ENCODE results near the gene SPOCK2.
A peak's percentile ranks its signal among the peaks of the same experiment; 100 is the strongest.

Gene SPOCK2

GRCh38 chr10:72087392-72087968 is 871 bp downstream of the SPOCK2 start:
- DNase-seq (ENCODE audit: low spot score): peak; percentile 47

GRCh38 chr10:72086466-72087391 is 1.6 kb downstream of the SPOCK2 start:
- peak; percentile 69 for DNase-seq (ENCODE audit: low spot score)

GRCh38 chr10:72085864-72086465 is 2.4 kb downstream of the SPOCK2 start:
- DNase-seq (ENCODE audit: low spot score): no peak

- no peak for DNase-seq (ENCODE audit: low spot score)
Observed at GRCh38 chr10:72085166-72085565, 3.2 kb downstream of the SPOCK2 start.

- DNase-seq (ENCODE audit: low spot score): peak; percentile 72
Observed at GRCh38 chr10:72083790-72084459, 4.4 kb downstream of the SPOCK2 start.

- DNase-seq (ENCODE audit: low spot score): no peak
Observed at GRCh38 chr10:72082856-72083789, 5.2 kb downstream of the SPOCK2 start.

- DNase-seq (ENCODE audit: low spot score): no peak
Observed at GRCh38 chr10:72081772-72082590, 6.4 kb downstream of the SPOCK2 start.

- no peak for DNase-seq (ENCODE audit: low spot score)
Observed at GRCh38 chr10:72081210-72081609, 7.1 kb downstream of the SPOCK2 start.

GRCh38 chr10:72080042-72080975 is 8.0 kb downstream of the SPOCK2 start:
- no peak for DNase-seq (ENCODE audit: low spot score)

GRCh38 chr10:72079356-72079755 is 9.0 kb downstream of the SPOCK2 start:
- peak; percentile 87 for DNase-seq (ENCODE audit: low spot score)

GRCh38 chr10:72077275-72077990 is 10.9 kb downstream of the SPOCK2 start:
- DNase-seq (ENCODE audit: low spot score): no peak

- no peak for DNase-seq (ENCODE audit: low spot score)
Observed at GRCh38 chr10:72076756-72077155, 11.6 kb downstream of the SPOCK2 start.

GRCh38 chr10:72075376-72076115 is 12.8 kb downstream of the SPOCK2 start:
- DNase-seq (ENCODE audit: low spot score): no peak

GRCh38 chr10:72074574-72075375 is 13.6 kb downstream of the SPOCK2 start:
- no peak for DNase-seq (ENCODE audit: low spot score)

- no peak for DNase-seq (ENCODE audit: low spot score)
Observed at GRCh38 chr10:72073708-72074573, 14.4 kb downstream of the SPOCK2 start.

- DNase-seq (ENCODE audit: low spot score): no peak
Observed at GRCh38 chr10:72072639-72073038, 15.7 kb downstream of the SPOCK2 start.
